ENCODE measurements around the gene MDFI.

DNA sequence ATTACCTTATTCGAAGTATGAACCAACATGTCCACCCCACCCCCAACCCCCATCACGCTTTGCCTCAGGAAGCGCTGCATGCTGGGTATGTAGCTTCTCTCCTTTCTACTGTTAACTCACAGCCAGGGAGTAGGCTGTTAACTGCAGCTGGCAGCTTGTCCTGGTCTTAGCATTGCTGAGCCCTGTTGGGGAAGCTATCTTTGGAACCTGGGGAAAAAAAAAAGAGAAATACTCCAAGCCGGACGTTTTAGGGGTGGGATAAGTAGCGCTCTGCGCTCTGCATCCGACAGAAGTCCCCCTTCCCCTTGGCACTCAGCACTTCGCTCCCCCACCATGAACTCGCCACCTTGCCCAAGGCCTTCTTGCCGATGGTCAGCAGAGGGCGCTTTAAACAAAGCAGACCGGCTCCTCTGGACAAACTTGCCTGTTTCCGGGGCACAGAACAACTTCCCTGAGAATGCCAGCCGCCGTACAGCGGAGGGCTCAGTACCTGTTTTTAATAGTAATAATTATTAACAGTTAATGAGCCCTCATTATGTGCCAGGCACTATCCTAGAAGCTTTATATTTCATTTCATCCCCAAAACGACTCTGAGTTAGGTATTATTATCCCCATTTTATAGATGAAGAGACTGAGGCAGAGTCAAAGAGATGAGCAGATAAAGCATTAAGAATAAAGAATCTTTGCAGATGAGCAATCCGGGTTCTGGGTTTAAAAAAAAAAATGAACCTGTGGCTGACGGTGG, 35.2 kb upstream of the MDFI start:
- TF ChIP-seq, protein P1, sequence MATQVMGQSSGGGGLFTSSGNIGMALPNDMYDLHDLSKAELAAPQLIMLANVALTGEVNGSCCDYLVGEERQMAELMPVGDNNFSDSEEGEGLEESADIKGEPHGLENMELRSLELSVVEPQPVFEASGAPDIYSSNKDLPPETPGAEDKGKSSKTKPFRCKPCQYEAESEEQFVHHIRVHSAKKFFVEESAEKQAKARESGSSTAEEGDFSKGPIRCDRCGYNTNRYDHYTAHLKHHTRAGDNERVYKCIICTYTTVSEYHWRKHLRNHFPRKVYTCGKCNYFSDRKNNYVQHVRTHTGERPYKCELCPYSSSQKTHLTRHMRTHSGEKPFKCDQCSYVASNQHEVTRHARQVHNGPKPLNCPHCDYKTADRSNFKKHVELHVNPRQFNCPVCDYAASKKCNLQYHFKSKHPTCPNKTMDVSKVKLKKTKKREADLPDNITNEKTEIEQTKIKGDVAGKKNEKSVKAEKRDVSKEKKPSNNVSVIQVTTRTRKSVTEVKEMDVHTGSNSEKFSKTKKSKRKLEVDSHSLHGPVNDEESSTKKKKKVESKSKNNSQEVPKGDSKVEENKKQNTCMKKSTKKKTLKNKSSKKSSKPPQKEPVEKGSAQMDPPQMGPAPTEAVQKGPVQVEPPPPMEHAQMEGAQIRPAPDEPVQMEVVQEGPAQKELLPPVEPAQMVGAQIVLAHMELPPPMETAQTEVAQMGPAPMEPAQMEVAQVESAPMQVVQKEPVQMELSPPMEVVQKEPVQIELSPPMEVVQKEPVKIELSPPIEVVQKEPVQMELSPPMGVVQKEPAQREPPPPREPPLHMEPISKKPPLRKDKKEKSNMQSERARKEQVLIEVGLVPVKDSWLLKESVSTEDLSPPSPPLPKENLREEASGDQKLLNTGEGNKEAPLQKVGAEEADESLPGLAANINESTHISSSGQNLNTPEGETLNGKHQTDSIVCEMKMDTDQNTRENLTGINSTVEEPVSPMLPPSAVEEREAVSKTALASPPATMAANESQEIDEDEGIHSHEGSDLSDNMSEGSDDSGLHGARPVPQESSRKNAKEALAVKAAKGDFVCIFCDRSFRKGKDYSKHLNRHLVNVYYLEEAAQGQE (IDR thresholded peaks at IDR 0.05; ENCODE audit: low read depth, low read length): no peak
- TF ChIP-seq, protein P2, sequence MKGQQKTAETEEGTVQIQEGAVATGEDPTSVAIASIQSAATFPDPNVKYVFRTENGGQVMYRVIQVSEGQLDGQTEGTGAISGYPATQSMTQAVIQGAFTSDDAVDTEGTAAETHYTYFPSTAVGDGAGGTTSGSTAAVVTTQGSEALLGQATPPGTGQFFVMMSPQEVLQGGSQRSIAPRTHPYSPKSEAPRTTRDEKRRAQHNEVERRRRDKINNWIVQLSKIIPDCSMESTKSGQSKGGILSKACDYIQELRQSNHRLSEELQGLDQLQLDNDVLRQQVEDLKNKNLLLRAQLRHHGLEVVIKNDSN (IDR thresholded peaks at IDR 0.05; ENCODE audit: borderline replicate concordance, low read depth): no peak
- TF ChIP-seq, protein P3, sequence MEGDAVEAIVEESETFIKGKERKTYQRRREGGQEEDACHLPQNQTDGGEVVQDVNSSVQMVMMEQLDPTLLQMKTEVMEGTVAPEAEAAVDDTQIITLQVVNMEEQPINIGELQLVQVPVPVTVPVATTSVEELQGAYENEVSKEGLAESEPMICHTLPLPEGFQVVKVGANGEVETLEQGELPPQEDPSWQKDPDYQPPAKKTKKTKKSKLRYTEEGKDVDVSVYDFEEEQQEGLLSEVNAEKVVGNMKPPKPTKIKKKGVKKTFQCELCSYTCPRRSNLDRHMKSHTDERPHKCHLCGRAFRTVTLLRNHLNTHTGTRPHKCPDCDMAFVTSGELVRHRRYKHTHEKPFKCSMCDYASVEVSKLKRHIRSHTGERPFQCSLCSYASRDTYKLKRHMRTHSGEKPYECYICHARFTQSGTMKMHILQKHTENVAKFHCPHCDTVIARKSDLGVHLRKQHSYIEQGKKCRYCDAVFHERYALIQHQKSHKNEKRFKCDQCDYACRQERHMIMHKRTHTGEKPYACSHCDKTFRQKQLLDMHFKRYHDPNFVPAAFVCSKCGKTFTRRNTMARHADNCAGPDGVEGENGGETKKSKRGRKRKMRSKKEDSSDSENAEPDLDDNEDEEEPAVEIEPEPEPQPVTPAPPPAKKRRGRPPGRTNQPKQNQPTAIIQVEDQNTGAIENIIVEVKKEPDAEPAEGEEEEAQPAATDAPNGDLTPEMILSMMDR (IDR thresholded peaks at IDR 0.05): peak; percentile 95
- TF ChIP-seq FOXM1 (IDR thresholded peaks at IDR 0.05; ENCODE audit: low read depth) (no peak), JUND (IDR thresholded peaks at IDR 0.05) (no peak)

All from SK-N-SH (cell line).